H1 (cell line): Measurements from ENCODE around the gene ST6GALNAC5. TPM values are rescaled to one million over a fixed set of nuclear protein-coding genes. Genes with fewer than 3 reads are reported as not detected.

ENCODE experiments used
- CTCF ChIA-PET: fragments of 300-600 bp; sonication (Branson Sonifier 250); formaldehyde crosslinking; loops from one replicate; lab custom pipeline; 2021; ENCODE audit not compliant: partially characterized antibody; lab: Charles Lee
- POLR2A ChIA-PET: fragments of 300-600 bp; sonication (Branson Sonifier 250); formaldehyde crosslinking; loops from one replicate; lab custom pipeline; 2021; ENCODE audit warnings: inconsistent platforms; ENCODE audit not compliant: partially characterized antibody; lab: Charles Lee
- DNase-seq, 2 experiments: peaks; one replicate each; pipeline versions ENCODE4 v3.0.0 to v3.0.0-alpha.2; 2010 to 2022; ENCODE audit warnings: low spot score in 2 of 2, low read depth in 1 of 2, mixed read lengths in 1 of 2
- FAIRE-seq: peaks from 2 replicates; lab custom pipeline; 2011; peaks lifted over from hg19 to GRCh38; lab: Jason Lieb, UNC
- H2AFZ ChIP-seq: 2 replicates; pipeline ENCODE4 v1.8.1; 2012; ENCODE audit warnings: low read length, inconsistent platforms
- H2AK5ac ChIP-seq: 2 replicates; pipeline ENCODE4 v1.6.1; 2013; ENCODE audit warnings: low read depth, low read length
- H2BK120ac ChIP-seq: replicated peaks from 2 replicates; pipeline ENCODE3; 2013; ENCODE audit warnings: low read depth, low read length, inconsistent platforms
- H2BK12ac ChIP-seq: 2 replicates; pipeline ENCODE4 v1.6.1; 2013; ENCODE audit warnings: low read depth, low read length
- H2BK15ac ChIP-seq: 2 replicates; pipeline ENCODE4 v1.6.1; 2013; ENCODE audit warnings: low read length
- H2BK20ac ChIP-seq: 2 replicates; pipeline ENCODE4 v1.6.1; 2013; ENCODE audit warnings: low read length
- H2BK5ac ChIP-seq: 2 replicates; pipeline ENCODE4 v1.6.1; 2013; ENCODE audit warnings: low read depth, low read length
- H3K14ac ChIP-seq: 2 replicates; pipeline ENCODE4 v1.6.1; 2013; ENCODE audit warnings: inconsistent platforms; ENCODE audit not compliant: insufficient read length
- H3K18ac ChIP-seq: 2 replicates; pipeline ENCODE4 v1.6.1; 2013; ENCODE audit warnings: low read length; ENCODE audit errors: extremely low read depth
- H3K23ac ChIP-seq: 2 replicates; pipeline ENCODE4 v1.6.1; 2013; ENCODE audit warnings: inconsistent platforms; ENCODE audit not compliant: insufficient read length
- H3K23me2 ChIP-seq: 2 replicates; pipeline ENCODE4 v1.6.1; 2013; ENCODE audit warnings: low read depth, low read length
- H3K27ac ChIP-seq: 2 replicates; pipeline ENCODE4 v1.6.1; 2011; ENCODE audit warnings: low read depth, low read length, inconsistent platforms
- H3K27me3 ChIP-seq, 4 experiments: replicated peaks in 1 of 4; 1 replicate in 1 of 4; 2 replicates in 3 of 4; pipeline versions ENCODE4 v1.6.1 to v1.8.1; 2011 to 2013; ENCODE audit warnings: low read length in 3 of 4, mild to moderate bottlenecking in 3 of 4, inconsistent platforms in 2 of 4, mixed read lengths in 2 of 4, moderate library complexity in 1 of 4; ENCODE audit not compliant: control insufficient read depth in 3 of 4, insufficient read depth in 3 of 4; ENCODE audit errors: extremely low read depth in 1 of 4
- H3K36me3 ChIP-seq, 4 experiments: 2 replicates each; pipeline versions ENCODE4 v1.6.1 to v1.8.1; 2011 to 2013; ENCODE audit warnings: mild to moderate bottlenecking in 4 of 4, low read length in 3 of 4, moderate library complexity in 2 of 4, control low read depth in 1 of 4, inconsistent platforms in 1 of 4; ENCODE audit not compliant: insufficient read depth in 4 of 4, control insufficient read depth in 2 of 4
- H3K4ac ChIP-seq: replicated peaks from 2 replicates; pipeline ENCODE3; 2013; ENCODE audit warnings: low read length, low read depth, mixed read lengths, inconsistent platforms; ENCODE audit not compliant: insufficient read length
- H3K4me1 ChIP-seq, 4 experiments: replicated peaks in 1 of 4; 1 replicate in 1 of 4; 2 replicates in 3 of 4; pipeline versions ENCODE4 v1.6.1 to v1.8.1; 2011 to 2013; ENCODE audit warnings: low read length in 3 of 4, inconsistent platforms in 2 of 4, mixed read lengths in 1 of 4; ENCODE audit not compliant: insufficient read depth in 4 of 4, control insufficient read depth in 3 of 4
- H3K4me2 ChIP-seq, 2 experiments: 2 replicates each; pipeline versions ENCODE4 v1.6.1 to v1.8.1; 2011 to 2013; ENCODE audit warnings: low read depth in 2 of 2, low read length in 2 of 2, control low read depth in 1 of 2, inconsistent platforms in 1 of 2, mild to moderate bottlenecking in 1 of 2; ENCODE audit not compliant: insufficient read depth in 1 of 2
- H3K4me3 ChIP-seq, 4 experiments: fragments of 200-600, 300-600 bp in 1 of 4; sonication (generic), shearing (Covaris generic), sonication (Bioruptor Twin) in 1 of 4; 2 replicates each; pipeline versions ENCODE4 v1.5.1 to v1.8.1; 2011 to 2016; ENCODE audit warnings: low read length in 4 of 4, low read depth in 3 of 4, control low read depth in 2 of 4, inconsistent platforms in 2 of 4, mild to moderate bottlenecking in 2 of 4, mixed read lengths in 1 of 4, moderate library complexity in 1 of 4; ENCODE audit not compliant: insufficient read depth in 2 of 4; ENCODE audit errors: extremely low read depth in 1 of 4
- H3K56ac ChIP-seq: replicated peaks from 2 replicates; pipeline ENCODE3; 2013; ENCODE audit warnings: low read depth, mild to moderate bottlenecking, mixed read lengths, low read length, inconsistent platforms; ENCODE audit not compliant: insufficient read length
- H3K79me1 ChIP-seq: 2 replicates; pipeline ENCODE4 v1.6.1; 2013; ENCODE audit warnings: low read depth, low read length, control low read depth
- H3K79me2 ChIP-seq, 2 experiments: 2 replicates each; pipeline versions ENCODE4 v1.6.1 to v1.8.1; 2012 to 2013; ENCODE audit warnings: low read length in 2 of 2, mild to moderate bottlenecking in 2 of 2, inconsistent platforms in 1 of 2; ENCODE audit not compliant: insufficient read depth in 2 of 2, control insufficient read depth in 1 of 2
- H3K9ac ChIP-seq, 4 experiments: replicated peaks in 1 of 4; 1 replicate in 1 of 4; 2 replicates in 3 of 4; pipeline versions ENCODE4 v1.6.1 to v1.8.1; 2011 to 2013; ENCODE audit warnings: low read depth in 3 of 4, low read length in 3 of 4, control low read depth in 2 of 4, mild to moderate bottlenecking in 2 of 4, moderate library complexity in 2 of 4, inconsistent platforms in 1 of 4; ENCODE audit errors: extremely low read depth in 1 of 4
- H3K9me3 ChIP-seq, 2 experiments: 2 replicates each; pipeline versions ENCODE4 v1.6.1 to v1.8.1; 2012 to 2013; ENCODE audit warnings: mild to moderate bottlenecking in 2 of 2, moderate library complexity in 2 of 2, control low read depth in 1 of 2, inconsistent platforms in 1 of 2, low read depth in 1 of 2, low read length in 1 of 2, mixed read lengths in 1 of 2; ENCODE audit not compliant: insufficient read depth in 2 of 2
- H4K20me1 ChIP-seq, 2 experiments: replicated peaks in 1 of 2; 2 replicates each; pipeline versions ENCODE3 to v1.8.1; 2011 to 2013; ENCODE audit warnings: inconsistent platforms in 2 of 2, low read length in 2 of 2, mild to moderate bottlenecking in 1 of 2; ENCODE audit not compliant: insufficient read depth in 2 of 2, control insufficient read depth in 1 of 2
- H4K5ac ChIP-seq: 2 replicates; pipeline ENCODE4 v1.6.1; 2013; ENCODE audit warnings: low read length, low read depth, mixed read lengths, inconsistent platforms; ENCODE audit not compliant: insufficient read length
- H4K8ac ChIP-seq: 2 replicates; pipeline ENCODE4 v1.8.0; 2013; ENCODE audit warnings: mild to moderate bottlenecking, moderate library complexity, low read length, inconsistent platforms; ENCODE audit not compliant: insufficient read depth; ENCODE audit errors: extremely low read depth
- H4K91ac ChIP-seq: replicated peaks from 2 replicates; pipeline ENCODE3; 2013; ENCODE audit warnings: low read length, mixed read lengths, inconsistent platforms; ENCODE audit not compliant: insufficient read length
- EP300 ChIP-seq, 2 experiments: IDR thresholded peaks; 1 replicate in 1 of 2; 2 replicates in 1 of 2; pipeline ENCODE4 v1.6.1; 2011 to 2012; ENCODE audit warnings: low read depth in 2 of 2, low read length in 2 of 2, mild to moderate bottlenecking in 2 of 2, borderline replicate concordance in 1 of 2, inconsistent platforms in 1 of 2, moderate library complexity in 1 of 2
- GABPA ChIP-seq: IDR thresholded peaks from 2 replicates; pipeline ENCODE4 v1.6.1; 2011; ENCODE audit warnings: mild to moderate bottlenecking, low read length, moderate library complexity, borderline replicate concordance; ENCODE audit not compliant: insufficient read depth
- JUN ChIP-seq: IDR thresholded peaks from 2 replicates; pipeline ENCODE4 v1.6.1; 2011; ENCODE audit warnings: low read depth, mild to moderate bottlenecking, improper control_type of control experiment, low read length
- MAFK ChIP-seq: IDR thresholded peaks from 2 replicates; pipeline ENCODE4 v1.6.1; 2012; ENCODE audit warnings: low read depth, mild to moderate bottlenecking, improper control_type of control experiment, low read length
- MAX ChIP-seq: IDR thresholded peaks from 2 replicates; pipeline ENCODE4 v1.6.1; 2012; ENCODE audit warnings: inconsistent platforms
- POLR2AphosphoS5 ChIP-seq: IDR thresholded peaks from 2 replicates; pipeline ENCODE4 v1.6.1; 2011; ENCODE audit warnings: low read depth, low read length
- POU5F1 ChIP-seq: IDR thresholded peaks from 2 replicates; pipeline ENCODE4 v1.6.1; 2011; ENCODE audit warnings: low read depth, mild to moderate bottlenecking, low read length, moderate library complexity
- RFX5 ChIP-seq: IDR thresholded peaks from 2 replicates; pipeline ENCODE4 v1.6.1; 2011; ENCODE audit warnings: low read depth, low read length, improper control_type of control experiment, borderline replicate concordance
- SIN3A ChIP-seq, 2 experiments: IDR thresholded peaks in 1 of 2; conservative IDR thresholded peaks in 1 of 2; 2 replicates each; pipeline ENCODE4 v1.6.1; 2011 to 2012; ENCODE audit warnings: low read length in 2 of 2, improper control_type of control experiment in 1 of 2, low read depth in 1 of 2, mild to moderate bottlenecking in 1 of 2
- SP1 ChIP-seq: IDR thresholded peaks from 2 replicates; pipeline ENCODE4 v1.6.1; 2011; ENCODE audit warnings: low read depth, low read length
- USF2 ChIP-seq: IDR thresholded peaks from 2 replicates; pipeline ENCODE4 v1.6.1; 2011; ENCODE audit warnings: low read length, improper control_type of control experiment
- YY1 ChIP-seq: IDR thresholded peaks from 2 replicates; pipeline ENCODE4 v1.6.1; 2011; ENCODE audit warnings: low read depth, mild to moderate bottlenecking, low read length
- WGBS, 2 experiments: shearing (Covaris generic) in 1 of 2; methylation state at CpG; one replicate each; pipeline versions ENCODE4 v1.1.6 to v1.1.7; 2013 to 2015; ENCODE audit warnings: low lambda C conversion rate in 2 of 2, mixed read lengths in 2 of 2, inconsistent platforms in 1 of 2, low coverage in 1 of 2, missing lambda C conversion rate in 1 of 2; ENCODE audit not compliant: insufficient replicate concordance in 2 of 2, insufficient coverage in 1 of 2, insufficient read length in 1 of 2; ENCODE audit errors: extremely low coverage in 1 of 2, missing lambda C conversion rate in 1 of 2; 5-methylcytosine and 5-hydroxymethylcytosine counted together
- polyA plus RNA-seq, 7 experiments: library from polyadenylated mRNA; depleted of rRNA in 3 of 7; stranded (reverse) in 5 of 7; unstranded in 2 of 7; fragments of >200 nt in 5 of 7; fragments of 200-250 nt in 2 of 7; gene quantifications; 1 replicate in 5 of 7; 2 replicates in 1 of 7; 4 replicates in 1 of 7; pipeline versions ENCODE4 v1.2.1 to v1.2.3, GENCODE V29; 2011 to 2013; ENCODE audit warnings: missing spikeins in 2 of 7, mixed read lengths in 2 of 7
- total RNA-seq: library from RNA; stranded (reverse); fragmentation: NEBNext Ultra II Directional; extraction: Animal tissue kit (Norgen Biotek cat#: 25700); gene quantifications from 2 replicates; pipeline ENCODE4 v1.2.1, GENCODE V29; 2021

Gene ST6GALNAC5
- total and polyA plus RNA-seq, 2 of the 8 experiments (the other 6 are each of a cell fraction or from before 2014, with no cell fraction given), result 6.2 to 7.3 TPM

GRCh38 chr1:77104672-77105071 is 237.4 kb downstream of the ST6GALNAC5 start:
- no peaks in the 10 kb centered on the region for H3K79me2 ChIP-seq
- no peak overlapping the region for H2AK5ac ChIP-seq
- no peak overlapping the region for H3K4ac ChIP-seq
- no peak overlapping the region for H3K4me2 ChIP-seq
- H2BK20ac ChIP-seq, result no peak overlapping the region
- H3K14ac ChIP-seq, result no peak overlapping the region
- 90% methylated on average over 10 of the region's 10 CpGs; no CpG with 5 or more reads in 1 of the 2 experiments for WGBS, 2 experiments
- H3K27ac ChIP-seq, result no peak overlapping the region
- no peak overlapping the region for H2BK12ac ChIP-seq
- H3K4me3 ChIP-seq, result no peak overlapping the region
- H3K23me2 ChIP-seq, result no peaks in the 10 kb centered on the region
- H3K23ac ChIP-seq, result no peak overlapping the region
- no peak overlapping the region for H3K56ac ChIP-seq
- FAIRE-seq, result no peak
- H3K18ac ChIP-seq, result no peak overlapping the region
- no peak overlapping the region; the same call in 1 of the 2 replicates for H4K8ac ChIP-seq
- CTCF ChIA-PET, result interaction anchor here (1.1 to 1.3 kb wide), 2 partner anchors 8 to 773 kb away, joined by 3 read pairs; no protein-coding TSS in a partner anchor
- H3K79me1 ChIP-seq, result no peaks in the 10 kb centered on the region; the same call in 1 of the 2 replicates
- H4K5ac ChIP-seq, result no peak overlapping the region
- H3K36me3 ChIP-seq, result no peaks in the 10 kb centered on the region
- H4K91ac ChIP-seq, result no peak overlapping the region
- no peaks in the 10 kb centered on the region for H3K27me3 ChIP-seq
- no peak overlapping the region for H3K9ac ChIP-seq
- H2BK5ac ChIP-seq, result no peak overlapping the region
- H2AFZ ChIP-seq, result no peak overlapping the region
- H2BK120ac ChIP-seq, result no peak overlapping the region
- DNase-seq, result no peak
- H4K20me1 ChIP-seq, result no peaks in the 10 kb centered on the region
- H3K4me1 ChIP-seq, result no peaks in the 10 kb centered on the region
- H2BK15ac ChIP-seq, result no peak overlapping the region
- no peaks in the 10 kb centered on the region for H3K9me3 ChIP-seq
- POLR2A ChIA-PET, result interaction anchor here (0.7 kb wide), 1 partner anchor 41 kb away, joined by 3 read pairs; no protein-coding TSS in a partner anchor
- TF ChIP-seq GABPA (no peak), SIN3A (conservative IDR thresholded peaks at IDR 0.05 in 1 of 2, IDR thresholded peaks at IDR 0.05 in 1 of 2; ENCODE audit: low read depth in 1 of 2, low read length in 2 of 2) (no peak), YY1 (no peak), POLR2AphosphoS5 (no peak), MAX (no peak), USF2 (no peak), POU5F1 (no peak), EP300 (IDR thresholded peaks at IDR 0.05; ENCODE audit: borderline replicate concordance in 1 of 2, low read depth in 2 of 2, low read length in 2 of 2) (no peak), RFX5 (no peak), MAFK (no peak), JUN (no peak), SP1 (no peak)
